ENCODE measurements around the gene OTOA. TPM values are rescaled to one million over a fixed set of nuclear protein-coding genes. Genes with fewer than 3 reads are reported as not detected.
"Not testable (repeated sequence)": the region's sequence is repeated elsewhere in the genome, so short reads cannot be mapped to it uniquely, and the experiment has no call there.

The OTOA gene
- polyA plus RNA-seq, 3 donors from 2014 or later: not detected

- not testable (repeated sequence) for H3K4me3 Mint-ChIP-seq; H3K27ac Mint-ChIP-seq; H3K27me3 Mint-ChIP-seq (ENCODE audit: low read depth in 3 of 3); DNase-seq; H3K9me3 Mint-ChIP-seq; H3K4me1 Mint-ChIP-seq; H3K36me3 Mint-ChIP-seq
Measured at GRCh38 chr16:21793310-21793709, 129.5 kb downstream of the OTOA start.

- not testable (repeated sequence) for H3K4me3 Mint-ChIP-seq; H3K9me3 Mint-ChIP-seq; DNase-seq; H3K4me1 Mint-ChIP-seq; H3K27me3 Mint-ChIP-seq (ENCODE audit: low read depth in 3 of 3); H3K36me3 Mint-ChIP-seq; H3K27ac Mint-ChIP-seq
Measured at GRCh38 chr16:21798601-21799000, 134.8 kb downstream of the OTOA start.

GRCh38 chr16:21801538-21802374 is 138.0 kb downstream of the OTOA start:
- not testable (repeated sequence) for H3K36me3 Mint-ChIP-seq; H3K9me3 Mint-ChIP-seq; H3K4me1 Mint-ChIP-seq; H3K27me3 Mint-ChIP-seq (ENCODE audit: low read depth in 3 of 3); DNase-seq; H3K4me3 Mint-ChIP-seq
- peak overlapping the region in 3 of 6 donors; percentile 35 to 59 (median 49) for H3K27ac Mint-ChIP-seq

GRCh38 chr16:21802375-21802663 is 138.6 kb downstream of the OTOA start:
- H3K27me3 Mint-ChIP-seq (ENCODE audit: low read depth in 3 of 3); H3K27ac Mint-ChIP-seq; H3K4me1 Mint-ChIP-seq; H3K9me3 Mint-ChIP-seq; H3K4me3 Mint-ChIP-seq; H3K36me3 Mint-ChIP-seq; DNase-seq: not testable (repeated sequence)

Other genes with a start within 250 kb of the OTOA start
- 100 to 1,000 TPM; 113 to 149 (median 147) TPM for gene METTL9, start 64.4 kb upstream of the OTOA start, polyA plus RNA-seq
- gene IGSF6, start 11.4 kb upstream of the OTOA start, polyA plus RNA-seq: 1 to 10 TPM; 1.2 to 5.3 (median 5.2) TPM
- gene NPIPB4, start 193.8 kb downstream of the OTOA start, polyA plus RNA-seq: 10 to 100 TPM in 1 of 3 donors, under 1 TPM in 1, not detected in 1; 0.92 to 10.5 TPM